Adrenal gland (tissue), 5 donors: ENCODE results near the gene GRK1.

Source experiments
- CTCF ChIP-seq, 6 experiments: fragments of 450-650 bp in 4 of 6; fragments of 200-600 bp in 2 of 6; sonication (generic) in 1 of 6; IDR thresholded peaks; 1 replicate in 5 of 6; 2 replicates in 1 of 6; pipeline versions ENCODE4 v1.5.1 to v1.8.0; 2016 to 2021; ENCODE audit warnings: antibody characterized with exemption in 6 of 6, mild to moderate bottlenecking in 2 of 6, moderate library complexity in 1 of 6
- POLR2A ChIP-seq, 2 donors: fragments of 450-650 bp; IDR thresholded peaks; one replicate each; pipeline ENCODE4 v1.6.1; 2017; ENCODE audit warnings: antibody characterized with exemption in 2 of 2, mild to moderate bottlenecking in 2 of 2, moderate library complexity in 1 of 2
- donor health status: DM: no; HTN: no; CAD: no.

- TF ChIP-seq CTCF (IDR thresholded peaks at IDR 0.05) (no peak), POLR2A (IDR thresholded peaks at IDR 0.05) (no peak)
These were observed 22.2 kb upstream of the GRK1 start for GRCh38 chr13:113644800-113645199.
